NCI-H2081 (cell line): ENCODE data around the gene NACA2.
A peak's percentile ranks its signal among the peaks of the same experiment; 100 is the strongest.
"Not testable (repeated sequence)": the region's sequence is repeated elsewhere in the genome, so short reads cannot be mapped to it uniquely, and the experiment has no call there.

Experiments
- DNase-seq, 2 experiments: peaks; one replicate each; lab custom pipeline; 2025; lab: John Stamatoyannopoulos, UW

The NACA2 gene

GRCh38 chr17:61591018-61591417, at the start of gene NACA2:
Gene NACA2 (minus strand): TSS chr17:61591219. CDS start chr17:61591180, 39 bp downstream.
- no peak for DNase-seq

GRCh38 chr17:61639818-61640217, 48.8 kb upstream of the NACA2 start:
- no peak for DNase-seq

- no peak for DNase-seq
These were observed 47.1 kb upstream of the NACA2 start for GRCh38 chr17:61638087-61638486.

- DNase-seq: peak; percentile 57 to 74
These were observed 45.0 kb upstream of the NACA2 start for GRCh38 chr17:61635913-61636432.

GRCh38 chr17:61634942-61635538, 44.0 kb upstream of the NACA2 start:
- no peak for DNase-seq

GRCh38 chr17:61634011-61634539, 43.1 kb upstream of the NACA2 start:
- DNase-seq: no peak

- DNase-seq: no peak
These were observed 41.8 kb upstream of the NACA2 start for GRCh38 chr17:61632826-61633225.

- no peak for DNase-seq
These were observed 40.8 kb upstream of the NACA2 start for GRCh38 chr17:61631800-61632199.

GRCh38 chr17:61628158-61628557, 37.1 kb upstream of the NACA2 start:
- not testable (repeated sequence) for DNase-seq

- DNase-seq: no peak
These were observed 36.6 kb upstream of the NACA2 start for GRCh38 chr17:61627658-61628057.

GRCh38 chr17:61627125-61627524, 36.1 kb upstream of the NACA2 start:
- DNase-seq: no peak

- DNase-seq: no peak
These were observed 34.5 kb upstream of the NACA2 start for GRCh38 chr17:61625564-61625963.

- no peak for DNase-seq
These were observed 33.9 kb upstream of the NACA2 start for GRCh38 chr17:61624951-61625350.

- no peak for DNase-seq
These were observed 30.3 kb upstream of the NACA2 start for GRCh38 chr17:61621317-61621716.

GRCh38 chr17:61619953-61620352, 28.9 kb upstream of the NACA2 start:
- DNase-seq: no peak

GRCh38 chr17:61619493-61619892, 28.5 kb upstream of the NACA2 start:
- no peak for DNase-seq

GRCh38 chr17:61618950-61619349, 27.9 kb upstream of the NACA2 start:
- no peak for DNase-seq

GRCh38 chr17:61617330-61617729, 26.3 kb upstream of the NACA2 start:
- DNase-seq: no peak

GRCh38 chr17:61616783-61617182, 25.8 kb upstream of the NACA2 start:
- no peak for DNase-seq

- DNase-seq: no peak
These were observed 23.2 kb upstream of the NACA2 start for GRCh38 chr17:61614219-61614618.

- no peak for DNase-seq
These were observed 20.3 kb upstream of the NACA2 start for GRCh38 chr17:61611323-61611722.

- DNase-seq: no peak
These were observed 14.7 kb upstream of the NACA2 start for GRCh38 chr17:61605692-61606091.

GRCh38 chr17:61601297-61601696, 10.3 kb upstream of the NACA2 start:
- DNase-seq: no peak

GRCh38 chr17:61600621-61601020, 9.6 kb upstream of the NACA2 start:
- no peak for DNase-seq
